Esophagus squamous epithelium (tissue), 5 donors: Measurements from ENCODE around the gene GLIS1. TPM values are rescaled to one million over a fixed set of nuclear protein-coding genes. Genes with fewer than 3 reads are reported as not detected.

Experiments
- DNase-seq: peaks from one replicate; lab custom pipeline; 2025; lab: John Stamatoyannopoulos, UW
- H3K27ac ChIP-seq, 4 donors: fragments of 200-600 bp; sonication (generic); one replicate each; pipeline ENCODE4 v1.5.1; 2016 to 2019; ENCODE audit warnings: mild to moderate bottlenecking in 1 of 4
- H3K27me3 ChIP-seq, 4 donors: fragments of 200-600 bp; sonication (generic); 1 replicate in 3 of 4; 2 replicates in 1 of 4; pipeline versions ENCODE4 v1.5.1 to v1.6.0; 2017 to 2021; ENCODE audit warnings: antibody characterized with exemption in 1 of 4
- H3K36me3 ChIP-seq, 3 donors: fragments of 200-600 bp; sonication (generic); one replicate each; pipeline ENCODE4 v1.5.1; 2016 to 2019
- H3K4me1 ChIP-seq, 3 donors: fragments of 200-600 bp; sonication (generic); one replicate each; pipeline ENCODE4 v1.5.1; 2017 to 2019
- H3K4me3 ChIP-seq, 4 donors: fragments of 200-600 bp; sonication (generic); 1 replicate in 3 of 4; 2 replicates in 1 of 4; pipeline ENCODE4 v1.5.1; 2016 to 2019; ENCODE audit warnings: mild to moderate bottlenecking in 2 of 4, moderate library complexity in 1 of 4
- H3K9me3 ChIP-seq, 3 donors: fragments of 200-600 bp; sonication (generic); one replicate each; pipeline ENCODE4 v1.5.1; 2016 to 2019
- POLR2A ChIP-seq, 4 donors: fragments of 450-650 bp; IDR thresholded peaks; one replicate each; pipeline ENCODE4 v1.6.1; 2017; ENCODE audit warnings: antibody characterized with exemption in 4 of 4, mild to moderate bottlenecking in 4 of 4, moderate library complexity in 3 of 4
- WGBS, 2 donors: methylation state at CpG; one replicate each; pipeline ENCODE4 v1.1.5; 2018; 5-methylcytosine and 5-hydroxymethylcytosine counted together
- intact Hi-C: fragments of 100-400 bp; cut with DNase I; formaldehyde crosslinking; loops from one replicate; pipeline ENCODE4 v1.15.0; 2022
- total RNA-seq, 4 donors: library from RNA; depleted of rRNA; stranded (reverse); fragments of >200 nt; gene quantifications; one replicate each; pipeline ENCODE4 v1.1.0, GENCODE V29; 2016
- TF ChIP-seq, protein P1 (sequence below), 6 experiments: fragments of 450-650 bp in 4 of 6; fragments of 200-600 bp in 2 of 6; sonication (generic) in 2 of 6; IDR thresholded peaks; one replicate each; pipeline ENCODE4 v1.5.1; 2016 to 2019; ENCODE audit warnings: antibody characterized with exemption in 6 of 6, mild to moderate bottlenecking in 4 of 6, moderate library complexity in 4 of 6
- donor health status: DM: yes; HTN: yes; CAD: no.

The GLIS1 gene
- total RNA-seq, 4 donors from 2014 or later: 0.57 TPM; not detected in 3

DNA sequence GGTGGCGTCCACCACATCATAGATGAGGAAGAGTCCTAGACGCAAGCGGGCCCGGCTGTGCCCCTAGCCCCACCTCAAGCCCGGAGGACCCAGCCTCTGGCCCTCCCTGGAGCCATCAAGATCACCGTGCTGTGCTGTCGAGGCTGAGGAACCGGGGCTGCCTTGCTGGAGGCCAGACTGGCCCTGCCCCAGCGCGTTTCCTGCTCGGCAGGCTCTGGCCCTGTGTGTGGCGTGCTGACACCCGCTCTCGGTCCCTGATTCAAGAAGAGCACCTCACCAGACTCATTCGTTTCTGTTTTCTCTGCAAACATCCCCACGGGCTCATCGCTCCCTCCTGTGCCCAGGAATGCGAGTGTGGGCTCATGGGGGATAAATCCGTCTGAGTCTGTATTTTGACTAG, 51.1 kb downstream of the GLIS1 start:
- no peaks in the 10 kb centered on the region for H3K36me3 ChIP-seq
- peaks cover 0 to 22% (median 0%) of the 10 kb centered on the region in 3 donors for H3K4me1 ChIP-seq
- intact Hi-C loops: no loop called here
- TF ChIP-seq, protein P1, sequence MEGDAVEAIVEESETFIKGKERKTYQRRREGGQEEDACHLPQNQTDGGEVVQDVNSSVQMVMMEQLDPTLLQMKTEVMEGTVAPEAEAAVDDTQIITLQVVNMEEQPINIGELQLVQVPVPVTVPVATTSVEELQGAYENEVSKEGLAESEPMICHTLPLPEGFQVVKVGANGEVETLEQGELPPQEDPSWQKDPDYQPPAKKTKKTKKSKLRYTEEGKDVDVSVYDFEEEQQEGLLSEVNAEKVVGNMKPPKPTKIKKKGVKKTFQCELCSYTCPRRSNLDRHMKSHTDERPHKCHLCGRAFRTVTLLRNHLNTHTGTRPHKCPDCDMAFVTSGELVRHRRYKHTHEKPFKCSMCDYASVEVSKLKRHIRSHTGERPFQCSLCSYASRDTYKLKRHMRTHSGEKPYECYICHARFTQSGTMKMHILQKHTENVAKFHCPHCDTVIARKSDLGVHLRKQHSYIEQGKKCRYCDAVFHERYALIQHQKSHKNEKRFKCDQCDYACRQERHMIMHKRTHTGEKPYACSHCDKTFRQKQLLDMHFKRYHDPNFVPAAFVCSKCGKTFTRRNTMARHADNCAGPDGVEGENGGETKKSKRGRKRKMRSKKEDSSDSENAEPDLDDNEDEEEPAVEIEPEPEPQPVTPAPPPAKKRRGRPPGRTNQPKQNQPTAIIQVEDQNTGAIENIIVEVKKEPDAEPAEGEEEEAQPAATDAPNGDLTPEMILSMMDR (IDR thresholded peaks at IDR 0.05): no peak
- no peak for TF ChIP-seq POLR2A (IDR thresholded peaks at IDR 0.05)
- no peak for DNase-seq
- no peaks in the 10 kb centered on the region for H3K9me3 ChIP-seq
- H3K27me3 ChIP-seq: peaks cover 0 to 72% (median 4%) of the 10 kb centered on the region in 4 donors
- WGBS, 2 donors: 66 to 69% methylated on average over 9 to 14 of the region's 19 CpGs
- H3K27ac ChIP-seq: no peak overlapping the region
- H3K4me3 ChIP-seq: no peak overlapping the region

DNA sequence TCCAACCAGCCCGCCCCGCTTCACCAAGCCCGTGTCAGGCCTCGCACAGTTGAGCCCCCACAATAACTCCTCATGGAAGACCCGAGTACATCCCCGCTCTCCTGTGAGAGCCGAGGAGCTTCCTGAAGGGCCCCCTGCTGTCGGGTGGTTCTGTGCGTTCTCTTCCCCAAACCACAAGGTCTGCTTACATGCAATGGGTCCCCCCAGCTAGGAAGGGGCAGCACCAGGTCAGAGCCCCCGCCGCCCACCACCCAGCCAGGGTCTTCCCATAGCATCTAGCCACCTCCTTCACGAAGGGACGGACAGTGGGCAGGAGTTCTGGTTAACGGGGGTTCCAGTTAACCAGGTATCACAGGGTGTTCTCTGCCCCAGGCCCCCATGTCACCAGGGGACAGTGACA, 51.5 kb downstream of the GLIS1 start:
- DNase-seq: no peak
- intact Hi-C loops: no loop called here

DNA sequence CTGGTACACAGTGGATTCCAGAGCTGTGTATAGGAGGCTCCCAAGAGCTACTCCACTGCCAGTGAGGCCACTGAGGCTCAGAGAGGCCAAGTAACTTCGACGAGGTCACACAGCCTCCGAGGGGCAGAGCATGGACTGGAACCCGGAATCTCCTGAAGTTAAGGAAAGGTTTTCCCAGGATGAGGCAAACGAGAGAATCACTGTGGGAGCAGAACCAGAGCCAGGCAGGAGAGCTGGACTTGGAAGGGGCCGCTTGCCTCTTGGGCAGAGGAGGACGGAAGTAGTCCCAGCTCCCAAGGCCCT, 52.0 kb downstream of the GLIS1 start:
- Histone ChIP-seq H3K27me3 (peaks cover 0 to 80% (median 4%) of the 10 kb centered on the region in 4 donors), H3K4me3 (no peak overlapping the region), H3K27ac (no peak overlapping the region), H3K36me3 (no peaks in the 10 kb centered on the region), H3K9me3 (no peaks in the 10 kb centered on the region), H3K4me1 (peaks cover 0 to 27% (median 3%) of the 10 kb centered on the region in 3 donors)
- intact Hi-C loops: no loop called here
- no peak for DNase-seq
- WGBS, 2 donors: 81% methylated on average over 5 of the region's 7 CpGs
- no peak for TF ChIP-seq POLR2A (IDR thresholded peaks at IDR 0.05)
- TF ChIP-seq, protein P1 (IDR thresholded peaks at IDR 0.05): no peak

More for the DNA sequence above, 51.5 kb downstream of the GLIS1 start:
- TF ChIP-seq, protein P1 (IDR thresholded peaks at IDR 0.05): no peak
- WGBS, 2 donors: 83 to 92% methylated on average over 2 to 8 of the region's 14 CpGs
- peaks cover 0 to 22% (median 0%) of the 10 kb centered on the region in 3 donors for H3K4me1 ChIP-seq
- no peak overlapping the region for H3K4me3 ChIP-seq
- no peak overlapping the region for H3K27ac ChIP-seq
- H3K9me3 ChIP-seq: no peaks in the 10 kb centered on the region
- H3K36me3 ChIP-seq: no peaks in the 10 kb centered on the region
- peaks cover 0 to 75% (median 4%) of the 10 kb centered on the region in 4 donors for H3K27me3 ChIP-seq

DNA sequence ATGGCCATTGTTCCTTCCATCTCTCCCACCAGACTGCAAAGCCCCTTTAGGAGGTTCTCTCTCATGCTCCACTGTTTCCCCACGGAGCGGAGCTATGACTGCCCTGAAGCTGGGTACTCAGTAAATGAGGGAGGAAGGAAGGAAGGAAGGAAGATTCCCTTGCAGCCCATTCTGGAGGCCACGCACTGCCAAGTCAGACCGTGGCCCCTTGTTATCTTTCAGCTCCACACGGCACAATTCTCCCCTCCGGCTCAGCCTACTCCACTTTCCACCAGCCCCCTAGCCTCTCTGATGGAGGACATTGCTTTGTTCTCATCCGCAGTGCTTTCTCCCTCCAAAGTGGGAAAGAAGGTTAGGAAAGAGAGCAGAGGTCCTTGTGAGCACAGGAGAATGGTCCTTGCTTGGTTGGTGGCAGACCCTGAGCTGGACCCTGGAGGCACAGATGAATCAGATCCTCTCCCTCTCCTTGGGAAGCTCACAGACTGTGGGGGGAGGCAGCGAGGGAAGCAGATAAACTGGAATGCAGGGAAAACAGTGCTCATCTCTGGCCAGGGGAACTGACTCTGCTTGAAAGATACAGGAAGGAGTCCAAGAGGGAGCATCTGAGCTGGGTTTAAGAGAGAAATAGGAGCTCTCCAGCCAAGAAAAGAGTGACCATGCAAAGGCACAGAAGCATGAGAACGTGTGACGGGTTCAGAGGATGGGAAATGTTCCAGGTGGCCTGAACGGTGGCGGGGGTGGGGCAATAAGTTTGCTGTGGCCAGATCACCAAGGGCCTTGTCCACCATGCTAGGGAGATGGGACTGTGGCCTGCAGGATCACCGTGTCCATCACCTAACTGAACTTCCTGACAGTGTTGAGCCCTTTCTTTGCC, 52.6 kb downstream of the GLIS1 start:
- peaks cover 0 to 81% (median 4%) of the 10 kb centered on the region in 4 donors for H3K27me3 ChIP-seq
- no peaks in the 10 kb centered on the region for H3K36me3 ChIP-seq
- no peaks in the 10 kb centered on the region for H3K9me3 ChIP-seq
- no peak overlapping the region for H3K27ac ChIP-seq
- no peak for TF ChIP-seq POLR2A (IDR thresholded peaks at IDR 0.05)
- TF ChIP-seq, protein P1 (IDR thresholded peaks at IDR 0.05): no peak
- no peak overlapping the region for H3K4me3 ChIP-seq
- intact Hi-C loops: no loop called here
- WGBS, 2 donors: 63 to 73% methylated on average over 10 to 11 of the region's 13 CpGs
- peaks cover 0 to 32% (median 8%) of the 10 kb centered on the region in 3 donors for H3K4me1 ChIP-seq
- DNase-seq: no peak

DNA sequence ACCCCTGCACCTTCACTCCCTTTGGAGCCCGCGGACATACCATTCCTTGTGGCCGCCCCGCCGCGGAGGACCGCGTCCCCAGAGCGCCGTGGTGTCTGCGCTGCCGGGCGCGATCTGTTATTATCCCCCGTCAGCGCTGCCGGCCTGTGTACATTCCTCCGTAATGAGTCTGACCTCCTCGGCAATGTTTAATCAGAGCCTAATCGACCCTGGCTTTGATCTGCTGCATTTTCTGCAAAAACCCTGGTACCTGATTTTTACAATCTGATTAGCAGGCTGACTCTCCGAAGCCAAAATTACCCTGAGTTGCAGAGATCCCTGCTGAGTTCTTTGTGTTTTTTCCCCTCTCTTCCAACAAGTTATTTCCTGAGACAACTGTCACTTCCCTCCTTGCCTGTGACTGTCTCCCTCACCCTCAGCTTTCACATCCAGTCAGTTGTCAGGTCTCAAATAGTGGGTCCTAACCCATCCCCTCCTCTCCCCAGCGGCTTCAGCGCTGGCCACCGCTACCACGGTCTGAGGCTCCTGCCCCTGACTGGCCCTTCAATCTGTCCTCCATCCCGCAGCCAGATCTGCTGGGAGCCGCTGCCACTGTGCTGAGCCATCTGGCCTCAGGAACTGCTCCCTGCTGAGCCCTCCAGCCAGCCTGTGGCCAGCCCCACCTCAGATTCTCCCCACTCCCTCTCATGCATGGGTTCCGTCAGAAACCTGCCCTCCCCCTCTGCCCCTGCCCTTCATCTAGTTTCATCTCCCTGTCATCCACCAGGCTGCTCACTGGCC, 53.5 kb downstream of the GLIS1 start:
- DNase-seq: no peak
- Histone ChIP-seq H3K36me3 (no peaks in the 10 kb centered on the region), H3K27ac (no peak overlapping the region), H3K4me3 (no peak overlapping the region), H3K9me3 (no peaks in the 10 kb centered on the region), H3K4me1 (peaks cover 0 to 32% (median 8%) of the 10 kb centered on the region in 3 donors), H3K27me3 (peaks cover 0 to 81% (median 4%) of the 10 kb centered on the region in 4 donors)
- intact Hi-C loops: no loop called here
- TF ChIP-seq, protein P1 (IDR thresholded peaks at IDR 0.05): no peak
- 41 to 51% methylated on average over 27 to 28 of the region's 28 CpGs for WGBS, 2 donors
